ENCODE measurements around the gene TMEM8B. TPM values are rescaled to one million over a fixed set of nuclear protein-coding genes. Genes with fewer than 3 reads are reported as not detected.
"Not testable (repeated sequence)": the region's sequence is repeated elsewhere in the genome, so short reads cannot be mapped to it uniquely, and the experiment has no call there.

The TMEM8B gene
- polyA plus RNA-seq, 3 donors: 30.2 to 36.2 (median 31.1) TPM

- DNase-seq: no peak
Observed at GRCh38 chr9:35862328-35862727, 33.3 kb downstream of the TMEM8B start.

GRCh38 chr9:35863583-35863982 lies 34.6 kb downstream of the TMEM8B start:
- no peak for DNase-seq

DNA sequence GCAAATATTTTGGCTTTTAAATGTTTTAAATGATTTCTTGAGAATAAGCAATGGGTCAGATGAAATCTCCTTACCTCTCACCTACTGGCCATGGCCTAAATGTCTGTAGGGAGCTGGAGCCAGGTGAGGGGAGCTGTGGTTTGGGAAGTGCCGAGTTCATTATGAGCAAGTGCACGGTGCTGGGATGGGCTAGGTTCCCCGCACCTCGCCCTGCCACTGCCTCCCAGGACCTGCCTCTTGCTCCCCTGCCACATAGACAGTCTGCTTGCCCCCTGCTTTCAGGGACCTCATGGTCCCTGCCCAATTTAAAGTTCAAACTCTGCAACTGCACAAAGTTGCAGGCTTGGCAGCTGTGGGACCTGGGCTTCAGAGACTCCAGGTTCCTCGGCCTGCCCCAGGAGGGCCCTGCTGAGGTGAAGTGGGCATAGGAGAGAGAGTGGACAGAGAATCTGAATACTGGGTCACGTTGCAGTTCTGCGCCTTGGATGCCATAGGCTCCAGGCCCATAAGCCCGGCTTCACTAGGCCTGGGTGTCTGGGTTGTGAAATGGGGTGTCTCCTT lies 35.7 kb downstream of the TMEM8B start:
- no peak for DNase-seq

- DNase-seq: no peak
Observed at GRCh38 chr9:35867538-35867937, 38.5 kb downstream of the TMEM8B start.

GRCh38 chr9:35868933-35869332 lies 39.9 kb downstream of the TMEM8B start:
- DNase-seq: no peak

GRCh38 chr9:35869621-35870216 lies 40.7 kb downstream of the TMEM8B start:
- no peak for DNase-seq

- no peak for DNase-seq
Observed at GRCh38 chr9:35870351-35870923, 41.4 kb downstream of the TMEM8B start, which contains the start of gene OR13J1. Gene OR13J1 (minus strand): TSS chr9:35870401. CDS start chr9:35870401, 0 bp downstream.

- no peak for DNase-seq
Observed at GRCh38 chr9:35871545-35871944, 42.5 kb downstream of the TMEM8B start.

GRCh38 chr9:35872505-35872904 lies 43.5 kb downstream of the TMEM8B start:
- no peak for DNase-seq

DNA sequence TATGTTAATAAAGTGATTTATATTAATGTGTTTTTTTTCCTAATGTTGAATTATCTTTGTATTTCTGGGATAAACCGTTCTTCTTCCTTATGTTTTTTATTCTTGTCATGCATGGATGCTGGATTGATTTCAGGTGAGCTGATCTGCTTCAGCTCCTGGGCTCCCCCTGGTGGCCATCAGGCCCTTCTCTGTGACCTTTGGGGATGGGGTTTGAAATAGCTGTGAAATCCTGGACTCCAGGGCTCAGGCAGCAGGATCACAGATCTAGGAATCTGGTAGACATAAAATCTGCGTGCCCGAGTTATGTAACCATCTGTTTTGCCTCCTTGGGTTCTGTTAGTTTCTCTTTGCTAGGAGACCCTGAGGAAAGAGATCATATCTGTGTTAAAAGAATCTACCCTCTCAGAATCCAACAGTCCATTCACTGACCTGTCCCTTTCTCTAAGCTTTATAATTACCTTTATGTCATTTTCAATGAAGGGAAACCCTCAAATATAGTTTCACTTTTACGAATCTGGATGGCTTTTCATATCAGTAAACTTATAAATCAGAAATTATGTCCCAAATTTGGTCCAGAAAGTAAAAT lies 53.3 kb downstream of the TMEM8B start:
- DNase-seq: peak; percentile 72

- no peak for DNase-seq
Observed at GRCh38 chr9:35882996-35883395, 54.0 kb downstream of the TMEM8B start.

DNA sequence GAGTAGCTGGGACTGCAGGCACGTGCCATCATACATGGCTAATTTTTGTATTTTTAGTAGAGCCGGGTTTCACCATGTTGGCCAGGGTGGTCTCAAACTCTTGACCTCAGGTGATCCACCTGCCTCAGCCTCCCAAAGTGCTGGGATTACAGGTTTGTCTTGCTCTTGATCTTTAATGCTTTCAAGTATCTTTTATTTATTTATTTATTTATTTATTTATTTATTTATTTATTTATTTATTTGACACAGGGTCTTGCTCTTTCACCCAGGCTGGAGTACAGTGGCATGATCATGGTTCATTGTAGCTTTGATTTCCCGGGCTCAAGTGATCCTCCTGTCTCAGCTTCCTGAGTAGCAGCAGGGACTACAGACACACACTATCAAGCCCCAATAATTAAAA lies 55.9 kb downstream of the TMEM8B start:
- not testable (repeated sequence) for DNase-seq

DNA sequence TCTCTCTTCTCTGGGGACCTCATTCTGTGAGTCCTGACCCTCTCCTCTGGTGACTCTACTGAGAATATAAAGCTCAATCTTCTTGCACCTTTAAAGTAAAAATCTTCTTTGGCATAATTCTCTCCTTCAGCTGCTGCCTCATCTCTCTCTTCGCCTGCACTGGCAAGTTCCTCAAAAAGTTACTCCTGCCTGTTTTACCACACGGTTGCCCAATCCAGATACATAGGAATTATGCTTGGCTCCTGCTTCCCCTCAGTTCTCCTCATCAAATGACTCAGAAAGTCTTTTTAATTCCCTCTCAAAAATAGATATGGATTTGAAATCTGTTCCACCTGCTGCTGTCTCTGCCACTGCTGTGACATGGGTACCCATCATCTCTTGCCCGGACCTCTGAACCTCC lies 62.6 kb downstream of the TMEM8B start:
- DNase-seq: no peak

- no peak for DNase-seq
Observed at GRCh38 chr9:35892051-35892450, 63.0 kb downstream of the TMEM8B start.

GRCh38 chr9:35896570-35896969 lies 67.5 kb downstream of the TMEM8B start:
- no peak for DNase-seq

- not testable (repeated sequence) for DNase-seq
Observed at GRCh38 chr9:35897376-35898099, 68.5 kb downstream of the TMEM8B start.

- no peak for DNase-seq
Observed at GRCh38 chr9:35898337-35898736, 69.3 kb downstream of the TMEM8B start.

DNA sequence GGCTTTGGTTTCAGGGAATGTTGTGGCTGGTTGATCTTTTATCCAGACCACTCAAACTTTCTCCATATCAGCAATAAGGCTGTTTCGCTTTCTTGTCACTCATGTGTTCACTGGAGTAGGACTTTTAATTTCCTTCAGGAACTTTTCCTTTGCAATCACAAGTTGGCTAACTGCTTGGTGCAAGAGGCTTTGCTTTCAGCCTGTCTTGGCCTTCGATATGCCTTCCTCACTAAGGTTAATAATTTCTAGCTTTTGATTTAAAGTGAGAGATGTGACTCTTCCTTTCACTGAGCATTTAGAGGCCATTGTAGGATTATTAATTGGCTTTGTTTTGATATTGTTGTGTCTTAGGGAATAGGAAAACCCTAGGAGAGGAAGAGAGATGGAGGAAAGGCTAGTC lies 70.0 kb downstream of the TMEM8B start:
- DNase-seq: no peak

DNA sequence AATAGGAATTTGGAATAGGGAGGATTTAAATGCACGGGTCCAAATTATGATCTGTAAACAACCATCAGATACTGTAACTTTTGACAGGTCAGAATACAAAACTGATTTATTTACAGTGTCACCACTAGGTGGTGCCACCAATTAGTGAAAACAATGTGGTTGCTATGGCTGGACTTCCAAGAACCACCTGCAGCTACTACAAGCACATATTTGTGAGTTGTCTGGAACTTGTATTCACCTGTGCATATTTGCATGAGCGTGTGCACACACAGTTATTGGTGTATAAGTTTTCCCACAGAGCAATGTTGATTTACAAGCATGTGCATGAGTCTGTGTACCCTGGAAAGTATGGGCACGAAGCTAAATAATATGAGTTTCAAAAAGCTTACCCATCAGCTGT lies 74.0 kb downstream of the TMEM8B start:
- peak; percentile 77 for DNase-seq

DNA sequence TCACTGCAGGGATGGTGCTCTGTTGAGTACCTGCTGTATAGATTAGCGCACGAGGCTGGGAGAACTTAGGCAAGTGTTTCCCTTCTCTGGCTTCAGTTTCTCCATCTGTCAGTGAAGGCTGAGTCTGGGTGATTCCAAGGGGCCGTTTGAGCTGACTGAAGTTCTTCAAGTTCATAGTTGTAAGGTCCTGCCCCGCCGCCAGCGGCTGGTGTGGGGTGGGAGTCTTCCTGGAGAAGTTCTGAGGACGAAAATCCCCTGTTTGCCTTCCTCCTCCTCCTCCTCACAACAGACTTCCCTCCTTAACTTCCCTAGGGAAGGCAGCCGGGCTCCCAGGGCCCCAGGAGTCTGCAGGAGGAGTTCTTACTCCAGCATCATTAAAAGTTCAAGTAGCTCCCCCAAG lies 75.3 kb downstream of the TMEM8B start:
- no peak for DNase-seq

DNA sequence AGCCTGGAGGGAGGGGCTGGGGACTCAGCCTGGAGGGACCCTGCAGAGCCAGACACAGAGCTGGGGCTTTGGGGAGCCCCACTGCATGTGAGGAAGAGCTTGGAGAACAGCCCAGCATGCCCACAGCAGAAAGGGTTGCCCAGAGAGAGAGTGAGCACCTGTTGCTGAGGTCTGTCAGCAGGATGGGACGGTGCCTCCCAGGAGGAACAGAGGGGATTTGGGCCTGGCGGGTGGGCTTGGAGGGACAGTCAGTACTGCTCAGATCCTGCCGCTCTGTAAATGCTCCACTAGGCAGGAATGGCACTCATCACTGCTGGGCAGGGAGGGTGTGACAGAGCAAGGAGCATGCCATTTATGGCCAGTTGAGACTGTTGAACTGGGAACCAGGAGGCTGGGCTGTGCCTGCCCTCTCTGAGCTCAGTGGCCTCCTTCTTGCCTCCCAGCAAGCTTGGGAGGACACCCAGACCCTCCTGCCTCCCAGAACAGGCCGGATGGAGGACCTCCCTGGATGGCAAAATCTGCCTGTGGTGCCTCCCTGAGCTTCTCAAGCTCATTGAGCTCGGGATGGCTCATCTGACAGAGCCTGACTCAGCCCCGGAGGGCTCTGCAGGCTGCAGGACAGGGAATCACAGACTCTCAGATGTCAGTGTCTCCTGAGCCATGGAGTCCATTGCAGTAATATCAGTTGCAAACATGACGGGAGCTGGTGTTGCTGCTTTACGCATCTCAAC lies 76.2 kb downstream of the TMEM8B start:
- no peak for DNase-seq
